ENCODE data around the gene PRAMEF10. TPM values are rescaled to one million over a fixed set of nuclear protein-coding genes. Genes with fewer than 3 reads are reported as not detected.
"Not testable (repeated sequence)": the region's sequence is repeated elsewhere in the genome, so short reads cannot be mapped to it uniquely, and the experiment has no call there.

The PRAMEF10 gene
- not detected for total RNA-seq

- POLR2A ChIA-PET; H3K9me3 Mint-ChIP-seq; CTCF ChIA-PET; H3K4me3 Mint-ChIP-seq; H3K27me3 Mint-ChIP-seq; H3K4me1 Mint-ChIP-seq (ENCODE audit: low read depth); H3K27ac Mint-ChIP-seq; H3K36me3 Mint-ChIP-seq (ENCODE audit: low read depth); intact Hi-C loops (cut with micrococcal nuclease); DNase-seq; ATAC-seq: not testable (repeated sequence)
Observed at GRCh38 chr1:12898170-12898569, at the start of gene PRAMEF10. Gene PRAMEF10, minus strand, starts transcription at chr1:12898270. Its CDS starts 2,423 bp downstream, at chr1:12895847.

GRCh38 chr1:12947480-12947879 is 49.4 kb upstream of the PRAMEF10 start, which contains the start of gene PRAMEF6:
Gene PRAMEF6, minus strand, starts transcription at chr1:12947580. Its CDS starts 5,062 bp downstream, at chr1:12942518.
- H3K9me3 Mint-ChIP-seq; H3K4me1 Mint-ChIP-seq (ENCODE audit: low read depth); DNase-seq; H3K27me3 Mint-ChIP-seq; POLR2A ChIA-PET; intact Hi-C loops (cut with micrococcal nuclease); H3K4me3 Mint-ChIP-seq; ATAC-seq; CTCF ChIA-PET; H3K36me3 Mint-ChIP-seq (ENCODE audit: low read depth); H3K27ac Mint-ChIP-seq: not testable (repeated sequence)

- H3K4me1 Mint-ChIP-seq (ENCODE audit: low read depth); H3K4me3 Mint-ChIP-seq; H3K9me3 Mint-ChIP-seq; CTCF ChIA-PET; DNase-seq; POLR2A ChIA-PET; H3K36me3 Mint-ChIP-seq (ENCODE audit: low read depth); H3K27ac Mint-ChIP-seq; intact Hi-C loops (cut with micrococcal nuclease); ATAC-seq; H3K27me3 Mint-ChIP-seq: not testable (repeated sequence)
Observed at GRCh38 chr1:12924368-12924767, 26.3 kb upstream of the PRAMEF10 start.

DNA sequence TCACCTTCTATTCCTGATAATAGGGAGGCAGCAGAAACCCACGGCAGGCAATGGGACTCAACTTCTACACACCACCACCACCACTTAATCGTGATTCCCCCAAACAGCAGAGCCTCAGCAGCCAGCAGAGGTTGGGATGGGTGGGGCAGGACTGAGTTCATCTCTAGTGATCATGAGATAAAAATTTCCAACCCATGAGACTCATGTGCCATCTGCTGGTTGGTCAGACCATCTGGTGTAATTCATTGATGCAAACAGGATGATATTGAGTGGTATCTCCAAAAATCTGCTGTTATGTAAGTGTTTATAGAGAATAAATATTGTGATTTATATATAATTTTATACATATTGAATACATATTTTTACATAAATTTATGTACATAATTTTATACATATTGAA is 23.7 kb upstream of the PRAMEF10 start:
- H3K9me3 Mint-ChIP-seq; H3K27me3 Mint-ChIP-seq; H3K4me1 Mint-ChIP-seq (ENCODE audit: low read depth); ATAC-seq; intact Hi-C loops (cut with micrococcal nuclease); H3K4me3 Mint-ChIP-seq; DNase-seq; CTCF ChIA-PET; H3K36me3 Mint-ChIP-seq (ENCODE audit: low read depth); H3K27ac Mint-ChIP-seq; POLR2A ChIA-PET: not testable (repeated sequence)

DNA sequence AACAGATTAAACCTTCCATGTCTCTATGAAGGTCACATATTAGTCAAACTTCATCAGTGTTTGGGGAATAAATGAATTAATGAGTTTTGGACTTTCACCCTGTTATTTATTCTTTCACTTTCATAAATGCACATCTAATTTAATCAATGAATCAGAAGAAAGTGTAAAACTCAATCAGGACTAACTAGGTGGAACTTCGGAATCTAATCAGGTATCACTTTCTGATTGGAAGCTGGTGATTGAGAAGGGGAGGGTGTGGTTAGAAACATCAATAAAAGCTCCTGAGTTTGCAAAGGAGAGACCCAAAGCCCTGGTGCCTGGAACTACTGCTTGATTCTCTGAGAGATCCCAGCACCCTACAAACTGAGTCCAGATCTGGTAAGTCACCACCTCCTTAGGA is 18.2 kb upstream of the PRAMEF10 start, which contains the start of gene PRAMEF7:
PRAMEF7 (plus strand) TSS at position 301 of the 400 bp plus-strand sequence. CDS start 1,083 bp downstream, outside the sequence.
- POLR2A ChIA-PET; DNase-seq; H3K27me3 Mint-ChIP-seq; CTCF ChIA-PET; H3K9me3 Mint-ChIP-seq; H3K27ac Mint-ChIP-seq; ATAC-seq; H3K4me1 Mint-ChIP-seq (ENCODE audit: low read depth); H3K36me3 Mint-ChIP-seq (ENCODE audit: low read depth); H3K4me3 Mint-ChIP-seq; intact Hi-C loops (cut with micrococcal nuclease): not testable (repeated sequence)

GRCh38 chr1:12903793-12904572 is 5.9 kb upstream of the PRAMEF10 start:
- H3K27ac Mint-ChIP-seq; H3K4me3 Mint-ChIP-seq; H3K4me1 Mint-ChIP-seq (ENCODE audit: low read depth); CTCF ChIA-PET; intact Hi-C loops (cut with micrococcal nuclease); DNase-seq; H3K27me3 Mint-ChIP-seq; H3K9me3 Mint-ChIP-seq; H3K36me3 Mint-ChIP-seq (ENCODE audit: low read depth); ATAC-seq; POLR2A ChIA-PET: not testable (repeated sequence)

- H3K36me3 Mint-ChIP-seq (ENCODE audit: low read depth); intact Hi-C loops (cut with micrococcal nuclease); H3K4me3 Mint-ChIP-seq; POLR2A ChIA-PET; CTCF ChIA-PET; H3K9me3 Mint-ChIP-seq; H3K27ac Mint-ChIP-seq; H3K4me1 Mint-ChIP-seq (ENCODE audit: low read depth); ATAC-seq; DNase-seq; H3K27me3 Mint-ChIP-seq: not testable (repeated sequence)
Observed at GRCh38 chr1:12899186-12899585, 1.1 kb upstream of the PRAMEF10 start.

DNA sequence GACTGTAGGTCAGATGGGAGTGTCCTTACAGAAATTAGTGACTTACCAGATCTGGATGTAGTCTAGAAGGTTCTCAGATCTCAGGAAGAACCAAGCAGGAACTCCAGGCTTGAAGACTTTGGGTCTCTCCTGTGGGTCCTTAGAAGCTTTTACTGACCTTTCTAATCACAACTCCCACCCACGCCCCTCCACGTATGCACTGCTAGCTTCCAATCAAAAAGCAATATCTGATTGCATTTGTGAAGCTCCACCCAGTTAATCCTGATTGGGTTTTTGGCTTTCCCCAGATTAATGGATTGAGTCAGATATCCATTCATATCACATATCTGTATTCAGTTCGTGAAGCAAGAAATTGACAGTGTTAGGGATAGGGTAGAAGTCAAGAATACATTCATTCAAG is 12.0 kb downstream of the PRAMEF10 start, which contains the start of gene PRAMEF4:
PRAMEF4 (minus strand) TSS at position 101 of the 400 bp plus-strand sequence. CDS start 2,807 bp downstream, outside the sequence.
- DNase-seq; H3K27ac Mint-ChIP-seq; H3K4me1 Mint-ChIP-seq (ENCODE audit: low read depth); ATAC-seq; H3K27me3 Mint-ChIP-seq; H3K9me3 Mint-ChIP-seq; CTCF ChIA-PET; H3K36me3 Mint-ChIP-seq (ENCODE audit: low read depth); intact Hi-C loops (cut with micrococcal nuclease); POLR2A ChIA-PET; H3K4me3 Mint-ChIP-seq: not testable (repeated sequence)

GRCh38 chr1:12878453-12878852 is 19.6 kb downstream of the PRAMEF10 start:
- intact Hi-C loops (cut with micrococcal nuclease); H3K27ac Mint-ChIP-seq; H3K9me3 Mint-ChIP-seq; H3K4me3 Mint-ChIP-seq; H3K4me1 Mint-ChIP-seq (ENCODE audit: low read depth); H3K27me3 Mint-ChIP-seq; POLR2A ChIA-PET; DNase-seq; H3K36me3 Mint-ChIP-seq (ENCODE audit: low read depth); CTCF ChIA-PET; ATAC-seq: not testable (repeated sequence)

DNA sequence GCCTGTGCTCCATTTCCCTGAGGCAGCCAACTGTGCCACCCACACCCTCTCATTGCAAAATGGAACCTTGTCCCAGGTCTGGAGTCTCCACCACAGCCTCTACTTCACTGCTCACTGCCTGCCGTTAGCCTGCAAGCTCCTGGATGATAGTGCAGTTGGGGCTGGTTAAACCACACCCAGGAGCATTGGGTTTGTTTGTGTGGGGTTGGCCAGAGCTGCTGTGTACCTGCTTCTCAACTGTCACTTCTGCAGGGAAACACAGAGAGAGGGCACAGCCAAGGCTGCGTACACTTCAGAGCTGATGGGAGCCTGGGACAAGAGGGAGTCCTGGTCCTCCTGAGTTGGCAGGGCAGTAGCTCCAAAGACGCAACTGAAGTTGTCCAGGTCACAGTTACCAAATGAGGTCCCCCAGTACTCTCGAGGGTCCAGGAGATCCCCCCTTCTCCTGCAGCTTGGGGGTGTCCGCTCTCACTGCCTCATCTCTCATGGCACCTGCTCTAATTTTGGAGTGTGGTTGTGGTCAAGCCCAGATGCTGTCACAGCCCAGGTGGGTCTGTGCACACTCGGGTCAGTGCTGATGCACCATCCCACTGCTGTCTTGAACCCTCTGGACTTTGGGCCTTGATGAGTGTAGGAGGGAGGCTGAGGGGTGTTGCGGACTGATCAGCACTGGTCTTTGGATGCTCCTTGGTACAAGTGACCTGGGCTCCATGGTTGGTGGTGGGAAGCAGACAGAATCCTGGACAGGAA is 34.8 kb downstream of the PRAMEF10 start:
- H3K27me3 Mint-ChIP-seq; H3K9me3 Mint-ChIP-seq; POLR2A ChIA-PET; H3K4me1 Mint-ChIP-seq (ENCODE audit: low read depth); H3K36me3 Mint-ChIP-seq (ENCODE audit: low read depth); intact Hi-C loops (cut with micrococcal nuclease); DNase-seq; H3K27ac Mint-ChIP-seq; H3K4me3 Mint-ChIP-seq; ATAC-seq; CTCF ChIA-PET: not testable (repeated sequence)

DNA sequence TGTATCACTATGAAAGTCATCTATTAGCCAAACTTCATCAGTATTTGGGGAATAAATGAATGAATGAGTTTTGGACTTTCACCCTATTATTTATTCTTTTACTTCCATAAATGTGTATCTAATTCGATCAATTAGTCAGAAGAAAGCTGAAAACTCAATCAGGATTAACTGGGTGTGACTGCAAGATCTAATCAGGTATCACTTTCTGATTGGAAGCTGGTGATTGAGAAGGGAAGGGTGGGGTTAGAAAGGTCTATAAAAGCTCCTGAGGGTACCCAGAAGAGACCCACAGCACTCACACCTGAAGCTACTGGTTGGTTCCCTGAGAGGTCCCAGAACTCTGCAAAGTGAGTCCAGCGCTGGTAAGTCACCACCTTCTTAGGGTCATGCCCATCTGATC is 41.3 kb downstream of the PRAMEF10 start, which contains the start of gene PRAMEF2:
PRAMEF2 (plus strand) TSS at position 301 of the 400 bp plus-strand sequence. CDS start 1,924 bp downstream, outside the sequence.
- H3K4me3 Mint-ChIP-seq; intact Hi-C loops (cut with micrococcal nuclease); H3K27ac Mint-ChIP-seq; H3K9me3 Mint-ChIP-seq; H3K27me3 Mint-ChIP-seq; CTCF ChIA-PET; DNase-seq; ATAC-seq; H3K4me1 Mint-ChIP-seq (ENCODE audit: low read depth); H3K36me3 Mint-ChIP-seq (ENCODE audit: low read depth): not testable (repeated sequence)
- POLR2A ChIA-PET: interaction anchor here (0.7 kb wide), 1 partner anchor 514 kb away, joined by 5 read pairs; no protein-coding TSS in a partner anchor
